B cell (primary cell): ENCODE measurements around the gene OR6C4. TPM values are rescaled to one million over a fixed set of nuclear protein-coding genes. Genes with fewer than 3 reads are reported as not detected.
"Not testable (repeated sequence)": the region's sequence is repeated elsewhere in the genome, so short reads cannot be mapped to it uniquely, and the experiment has no call there.

Experiments used
- ATAC-seq: fragments of 200-7000 bp; cut with Tn5 transposase; one replicate; pipeline ENCODE4 v1.10.0; 2021; ENCODE audit warnings: low read depth, mild to moderate bottlenecking, moderate number of reproducible peaks, moderate library complexity
- CTCF ChIA-PET: fragments of 350-600 bp; sonication (Branson Sonifier 250); formaldehyde crosslinking; loops from one replicate; lab custom pipeline; 2021; ENCODE audit warnings: antibody characterized with exemption, inconsistent platforms; lab: Charles Lee
- POLR2A ChIA-PET: fragments of 350-600 bp; sonication (Branson Sonifier 250); formaldehyde crosslinking; loops from one replicate; lab custom pipeline; 2021; ENCODE audit warnings: antibody characterized with exemption; lab: Charles Lee
- DNase-seq: peaks from one replicate; pipeline ENCODE4 v3.0.0; 2013
- H2AFZ ChIP-seq: 2 replicates; pipeline ENCODE4 v1.6.1; 2012; ENCODE audit warnings: mild to moderate bottlenecking, low read depth, low read length; ENCODE audit not compliant: insufficient read depth, poor library complexity, severe bottlenecking
- H3K27ac ChIP-seq, 2 donors: 1 replicate in 1 of 2; 2 replicates in 1 of 2; pipeline ENCODE4 v1.5.1; 2012 to 2013; ENCODE audit warnings: low read length in 2 of 2, mild to moderate bottlenecking in 2 of 2, moderate library complexity in 1 of 2
- H3K27me3 ChIP-seq, 4 experiments: fragments of 200-600 bp in 1 of 4; sonication (generic) in 1 of 4; replicated peaks in 1 of 4; 1 replicate in 2 of 4; 2 replicates in 2 of 4; pipeline versions ENCODE4 v1.6.1 to v1.7.0; 2013 to 2016; ENCODE audit warnings: low read length in 3 of 4, mild to moderate bottlenecking in 2 of 4, mixed read lengths in 1 of 4, moderate library complexity in 1 of 4; ENCODE audit not compliant: insufficient read depth in 4 of 4, control insufficient read depth in 3 of 4; ENCODE audit errors: control extremely low read depth in 1 of 4
- H3K36me3 ChIP-seq, 2 experiments: replicated peaks in 1 of 2; 1 replicate in 1 of 2; 2 replicates in 1 of 2; pipeline versions ENCODE4 v1.6.1 to v1.7.1; 2013; ENCODE audit warnings: low read length in 1 of 2; ENCODE audit not compliant: insufficient read depth in 2 of 2, control insufficient read depth in 1 of 2; ENCODE audit errors: control extremely low read depth in 1 of 2, extremely low read depth in 1 of 2
- H3K4me1 ChIP-seq, 2 donors: fragments of 200-600 bp in 1 of 2; sonication (generic) in 1 of 2; 1 replicate in 1 of 2; 2 replicates in 1 of 2; pipeline versions ENCODE4 v1.5.1 to v1.6.1; 2013 to 2017; ENCODE audit warnings: low read length in 2 of 2; ENCODE audit not compliant: control insufficient read depth in 2 of 2, insufficient read depth in 2 of 2
- H3K4me2 ChIP-seq: replicated peaks from 2 replicates; pipeline ENCODE3; 2012; ENCODE audit warnings: mild to moderate bottlenecking, low read depth, low read length; ENCODE audit not compliant: poor library complexity, severe bottlenecking
- H3K4me3 ChIP-seq, 5 experiments: fragments of 200-600 bp in 1 of 5; sonication (generic) in 1 of 5; 1 replicate in 3 of 5; 2 replicates in 2 of 5; pipeline versions ENCODE4 v1.5.1 to v1.7.0; 2011 to 2016; ENCODE audit warnings: low read length in 4 of 5, mild to moderate bottlenecking in 4 of 5, low read depth in 2 of 5, control low read depth in 1 of 5, moderate library complexity in 1 of 5; ENCODE audit not compliant: insufficient read depth in 1 of 5; ENCODE audit errors: control extremely low read depth in 1 of 5, extremely low read depth in 1 of 5
- H3K79me2 ChIP-seq: fragments of 200-600 bp; sonication (generic); one replicate; pipeline ENCODE4 v1.6.0; 2016; ENCODE audit warnings: low read length; ENCODE audit not compliant: control insufficient read depth, insufficient read depth
- H3K9ac ChIP-seq: fragments of 200-600 bp; sonication (generic); 2 replicates; pipeline ENCODE4 v1.6.1; 2017; ENCODE audit warnings: mild to moderate bottlenecking, low read length, moderate library complexity
- H3K9me3 ChIP-seq, 3 donors: one replicate each; pipeline versions ENCODE4 v1.6.1 to v1.7.1; 2013; ENCODE audit warnings: low read length in 2 of 3; ENCODE audit not compliant: control insufficient read depth in 2 of 3, insufficient read depth in 1 of 3; ENCODE audit errors: control extremely low read depth in 1 of 3
- H4K20me1 ChIP-seq: 2 replicates; pipeline ENCODE4 v1.6.0; 2012; ENCODE audit warnings: mild to moderate bottlenecking, low read length; ENCODE audit not compliant: insufficient read depth, control insufficient read depth, poor library complexity, severe bottlenecking
- H3K27ac Mint-ChIP-seq: one replicate; pipeline ENCODE4 v1.8.0; 2021; ENCODE audit warnings: mixed read lengths
- H3K27me3 Mint-ChIP-seq: one replicate; pipeline ENCODE4 v1.8.0; 2021; ENCODE audit warnings: mixed read lengths
- H3K4me1 Mint-ChIP-seq: one replicate; pipeline ENCODE4 v1.8.0; 2021; ENCODE audit warnings: mixed read lengths
- H3K4me3 Mint-ChIP-seq: one replicate; pipeline ENCODE4 v1.8.0; 2021; ENCODE audit warnings: mixed read lengths
- H3K9me3 Mint-ChIP-seq: one replicate; pipeline ENCODE4 v1.8.0; 2022; ENCODE audit warnings: mixed read lengths; ENCODE audit not compliant: insufficient read depth
- EZH2 ChIP-seq: IDR thresholded peaks from 2 replicates; pipeline ENCODE4 v1.6.1; 2012; ENCODE audit warnings: borderline replicate concordance, low read depth, mild to moderate bottlenecking, moderate library complexity, low read length; ENCODE audit not compliant: insufficient read depth, poor library complexity, severe bottlenecking
- WGBS: methylation state at CpG from one replicate; pipeline ENCODE4 v1.1.5; 2013; ENCODE audit warnings: missing lambda C conversion rate; ENCODE audit not compliant: insufficient coverage; 5-methylcytosine and 5-hydroxymethylcytosine counted together
- intact Hi-C: fragments of 100-400 bp; cut with micrococcal nuclease; formaldehyde crosslinking; loops from one replicate; pipeline ENCODE4 v1.10.0; 2022
- polyA plus RNA-seq: library from polyadenylated mRNA; depleted of rRNA; stranded (reverse); fragments of >200 nt; gene quantifications from 2 replicates; pipeline ENCODE4 v1.2.3, GENCODE V29; 2012
- total RNA-seq, 2 donors: library from RNA; stranded (reverse); fragments of 120-200 nt in 1 of 2; gene quantifications; 1 replicate in 1 of 2; 2 replicates in 1 of 2; pipeline versions ENCODE4 v1.2.3 to v1.2.4, GENCODE V29; 2013 to 2022
- TF ChIP-seq, protein P1 (sequence below): fragments of 200-600 bp; IDR thresholded peaks from one replicate; pipeline ENCODE4 v1.8.0; 2022; ENCODE audit warnings: antibody characterized with exemption, mild to moderate bottlenecking

Gene OR6C4
- total and polyA plus RNA-seq, 2 donors (not counting 1 experiment from before 2014, with no cell fraction given): not detected

DNA sequence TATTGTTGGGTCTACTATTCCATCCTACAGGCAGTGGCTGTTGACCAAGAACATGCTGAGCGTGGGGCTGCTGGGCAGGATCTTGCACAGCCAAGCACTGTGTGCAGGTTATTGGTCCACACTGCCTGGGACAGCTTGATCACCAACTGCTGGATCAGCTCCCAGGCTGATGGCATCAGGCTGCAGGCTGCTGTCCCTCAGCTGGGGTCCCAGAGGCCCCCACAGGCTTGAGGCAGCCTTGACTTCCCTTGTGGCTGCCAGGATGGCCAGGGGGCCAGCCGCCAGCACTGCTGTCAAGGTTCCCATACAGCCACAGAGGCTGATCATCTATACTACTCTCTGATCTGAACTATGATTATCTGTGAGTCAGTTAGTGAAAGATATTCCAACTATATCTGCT lies 32.7 kb downstream of the OR6C4 start:
- no peak for DNase-seq

DNA sequence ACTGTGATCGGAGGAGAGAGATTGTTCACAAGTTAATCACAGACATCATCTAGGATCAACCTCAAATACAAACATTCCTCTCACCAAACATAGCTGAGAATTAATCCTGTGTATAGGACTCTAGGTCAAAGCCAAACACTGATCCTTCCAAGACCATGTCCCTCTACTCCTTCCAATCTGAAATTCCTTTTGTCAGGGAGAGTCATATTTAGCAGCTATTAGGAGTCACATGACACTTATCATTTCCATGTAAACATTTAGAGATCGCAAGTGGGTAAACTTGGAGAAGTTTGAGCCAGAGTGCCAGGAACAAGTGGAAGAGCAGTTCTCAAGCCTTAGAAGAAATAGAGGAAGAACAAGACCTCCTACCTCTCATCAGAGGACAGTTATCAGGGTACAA lies 36.4 kb downstream of the OR6C4 start:
- Histone ChIP-seq H3K4me1 (no peaks in the 10 kb centered on the region), H3K36me3 (no peaks in the 10 kb centered on the region), H3K27ac (no peak overlapping the region), H3K27me3 (peaks cover 0 to 6% (median 0%) of the 10 kb centered on the region in 4 experiments), H3K4me3 (no peak overlapping the region), H3K4me2 (no peak overlapping the region), H2AFZ (no peak overlapping the region), H3K9ac (no peak overlapping the region), H3K79me2 (no peaks in the 10 kb centered on the region), H4K20me1 (no peaks in the 10 kb centered on the region), H3K9me3 (peaks cover 0 to 1% (median 0%) of the 10 kb centered on the region in 3 donors)
- Mint-ChIP-seq H3K4me3 (no peak overlapping the region), H3K9me3 (peaks cover 3% of the 10 kb centered on the region), H3K4me1 (no peaks in the 10 kb centered on the region), H3K27me3 (peaks cover 55% of the 10 kb centered on the region), H3K27ac (no peak overlapping the region)
- intact Hi-C loops: no loop called here
- TF ChIP-seq, protein P1, sequence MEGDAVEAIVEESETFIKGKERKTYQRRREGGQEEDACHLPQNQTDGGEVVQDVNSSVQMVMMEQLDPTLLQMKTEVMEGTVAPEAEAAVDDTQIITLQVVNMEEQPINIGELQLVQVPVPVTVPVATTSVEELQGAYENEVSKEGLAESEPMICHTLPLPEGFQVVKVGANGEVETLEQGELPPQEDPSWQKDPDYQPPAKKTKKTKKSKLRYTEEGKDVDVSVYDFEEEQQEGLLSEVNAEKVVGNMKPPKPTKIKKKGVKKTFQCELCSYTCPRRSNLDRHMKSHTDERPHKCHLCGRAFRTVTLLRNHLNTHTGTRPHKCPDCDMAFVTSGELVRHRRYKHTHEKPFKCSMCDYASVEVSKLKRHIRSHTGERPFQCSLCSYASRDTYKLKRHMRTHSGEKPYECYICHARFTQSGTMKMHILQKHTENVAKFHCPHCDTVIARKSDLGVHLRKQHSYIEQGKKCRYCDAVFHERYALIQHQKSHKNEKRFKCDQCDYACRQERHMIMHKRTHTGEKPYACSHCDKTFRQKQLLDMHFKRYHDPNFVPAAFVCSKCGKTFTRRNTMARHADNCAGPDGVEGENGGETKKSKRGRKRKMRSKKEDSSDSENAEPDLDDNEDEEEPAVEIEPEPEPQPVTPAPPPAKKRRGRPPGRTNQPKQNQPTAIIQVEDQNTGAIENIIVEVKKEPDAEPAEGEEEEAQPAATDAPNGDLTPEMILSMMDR: no peak
- TF ChIP-seq EZH2: no peak
- CTCF ChIA-PET: no interaction called here
- no peak for ATAC-seq
- no CpG with 5 or more reads among the region's 2 CpGs for WGBS
- POLR2A ChIA-PET: no interaction called here
- no peak for DNase-seq

More for the DNA sequence above, 32.7 kb downstream of the OR6C4 start:
- Histone ChIP-seq H3K36me3 (no peaks in the 10 kb centered on the region), H3K4me2 (no peak overlapping the region), H3K79me2 (no peaks in the 10 kb centered on the region), H3K27me3 (peaks cover 0 to 6% (median 0%) of the 10 kb centered on the region in 4 experiments), H3K4me3 (no peak overlapping the region), H3K9me3 (peaks cover 0 to 3% (median 1%) of the 10 kb centered on the region in 3 donors), H4K20me1 (no peaks in the 10 kb centered on the region), H3K9ac (no peak overlapping the region), H3K27ac (no peak overlapping the region), H3K4me1 (no peaks in the 10 kb centered on the region), H2AFZ (no peak overlapping the region)
- POLR2A ChIA-PET: no interaction called here
- WGBS: 90% methylated on average over 2 of the region's 2 CpGs
- no peak overlapping the region for H3K27ac Mint-ChIP-seq
- CTCF ChIA-PET: no interaction called here
- H3K27me3 Mint-ChIP-seq: peaks cover 46% of the 10 kb centered on the region
- peaks cover 9% of the 10 kb centered on the region for H3K9me3 Mint-ChIP-seq
- intact Hi-C loops: no loop called here
- no peaks in the 10 kb centered on the region for H3K4me1 Mint-ChIP-seq
- ATAC-seq: no peak
- TF ChIP-seq, protein P1: no peak
- TF ChIP-seq EZH2: no peak
- no peak overlapping the region for H3K4me3 Mint-ChIP-seq

GRCh38 chr12:55590152-55590551 lies 40.8 kb downstream of the OR6C4 start:
- CTCF ChIA-PET, H4K20me1 ChIP-seq, H3K9me3 Mint-ChIP-seq, H3K27ac Mint-ChIP-seq, H3K36me3 ChIP-seq, H3K4me1 Mint-ChIP-seq, ATAC-seq, intact Hi-C loops, H3K27me3 ChIP-seq, H2AFZ ChIP-seq, H3K9ac ChIP-seq, H3K4me1 ChIP-seq, POLR2A ChIA-PET, H3K79me2 ChIP-seq, H3K4me3 Mint-ChIP-seq, H3K4me2 ChIP-seq, H3K9me3 ChIP-seq, DNase-seq, H3K4me3 ChIP-seq, H3K27ac ChIP-seq: not testable (repeated sequence)
- H3K27me3 Mint-ChIP-seq: peaks cover 41% of the 10 kb centered on the region
- 91% methylated on average over 9 of the region's 12 CpGs for whole genome bisulfite sequencing
